G401 (cell line): ENCODE results near the gene NAPEPLD. TPM values are rescaled to one million over a fixed set of nuclear protein-coding genes. Genes with fewer than 3 reads are reported as not detected.
"Not testable (repeated sequence)": the region's sequence is repeated elsewhere in the genome, so short reads cannot be mapped to it uniquely, and the experiment has no call there.

Experiments
- DNase-seq: peaks from one replicate; pipeline ENCODE4 v3.0.0-alpha.2; 2015; ENCODE audit warnings: low spot score
- in situ Hi-C: cut with HindIII; loops from 2 replicates; pipeline ENCODE4 v1.10.0; 2016; ENCODE audit warnings: low sequenced_read_pairs, mixed read lengths
- total RNA-seq: library from RNA; depleted of rRNA; stranded (reverse); fragments of >200 nt; shearing (Covaris generic); gene quantifications from 2 replicates; pipeline ENCODE4 v1.2.3, GENCODE V29; 2014; rRNA removed

The NAPEPLD gene
- total RNA-seq, 1 experiment from 2014 or later: 5.8 TPM

GRCh38 chr7:103075337-103075918 is 73.5 kb downstream of the NAPEPLD start:
- peak; percentile 42 for DNase-seq
- in situ Hi-C loops: no loop called here

- peak; percentile 90 for DNase-seq
- in situ Hi-C loops: no loop called here
These were observed 74.2 kb downstream of the NAPEPLD start, which contains the start of the genes ARMC10 and FBXL13 for GRCh38 chr7:103074519-103075336. Gene ARMC10 (plus strand): TSS chr7:103075140. CDS start chr7:103075273, 133 bp downstream. Gene FBXL13 (minus strand): TSS chr7:103074796.

- no peak for DNase-seq
- in situ Hi-C loops: no loop called here
These were observed 74.8 kb downstream of the NAPEPLD start for GRCh38 chr7:103073989-103074518.

- no peak for DNase-seq
- in situ Hi-C loops: no loop called here
These were observed 77.9 kb downstream of the NAPEPLD start for GRCh38 chr7:103071000-103071399.

- in situ Hi-C loops: no loop called here
- no peak for DNase-seq
These were observed 80.2 kb downstream of the NAPEPLD start for GRCh38 chr7:103068414-103069403.

GRCh38 chr7:103065667-103066066 is 83.2 kb downstream of the NAPEPLD start:
- in situ Hi-C loops: no loop called here
- peak; percentile 9 for DNase-seq

- in situ Hi-C loops: no loop called here
- no peak for DNase-seq
These were observed 85.0 kb downstream of the NAPEPLD start for GRCh38 chr7:103063895-103064294.

- in situ Hi-C loops: no loop called here
- DNase-seq: no peak
These were observed 89.4 kb downstream of the NAPEPLD start for GRCh38 chr7:103059471-103059870.

- no peak for DNase-seq
- in situ Hi-C loops: no loop called here
These were observed 90.8 kb downstream of the NAPEPLD start for GRCh38 chr7:103058122-103058521.

GRCh38 chr7:103056006-103056405 is 92.9 kb downstream of the NAPEPLD start:
- DNase-seq, in situ Hi-C loops: not testable (repeated sequence)

- in situ Hi-C loops: no loop called here
- DNase-seq: no peak
These were observed 97.4 kb downstream of the NAPEPLD start for GRCh38 chr7:103051519-103051918.

Other genes starting within 250 kb of the NAPEPLD start
- 0.58 and 2.1 TPM in 2 replicates for gene LRRC17, start 236.1 kb downstream of the NAPEPLD start, total RNA-seq
- gene FBXL13, start 74.3 kb downstream of the NAPEPLD start, total RNA-seq: 1.7 and 4.7 TPM in 2 replicates
- gene ARMC10, start 74.0 kb downstream of the NAPEPLD start, total RNA-seq: 58.0 and 58.4 TPM in 2 replicates
- gene PMPCB, start 148.3 kb upstream of the NAPEPLD start, total RNA-seq: 123 and 157 TPM in 2 replicates
- 19.1 and 32.4 TPM in 2 replicates for gene DNAJC2, start 195.7 kb upstream of the NAPEPLD start, total RNA-seq
- 323 and 371 TPM in 2 replicates for gene PSMC2, start 198.5 kb upstream of the NAPEPLD start, total RNA-seq